ENCODE data around the gene TOX2.

TOX2 gene

DNA sequence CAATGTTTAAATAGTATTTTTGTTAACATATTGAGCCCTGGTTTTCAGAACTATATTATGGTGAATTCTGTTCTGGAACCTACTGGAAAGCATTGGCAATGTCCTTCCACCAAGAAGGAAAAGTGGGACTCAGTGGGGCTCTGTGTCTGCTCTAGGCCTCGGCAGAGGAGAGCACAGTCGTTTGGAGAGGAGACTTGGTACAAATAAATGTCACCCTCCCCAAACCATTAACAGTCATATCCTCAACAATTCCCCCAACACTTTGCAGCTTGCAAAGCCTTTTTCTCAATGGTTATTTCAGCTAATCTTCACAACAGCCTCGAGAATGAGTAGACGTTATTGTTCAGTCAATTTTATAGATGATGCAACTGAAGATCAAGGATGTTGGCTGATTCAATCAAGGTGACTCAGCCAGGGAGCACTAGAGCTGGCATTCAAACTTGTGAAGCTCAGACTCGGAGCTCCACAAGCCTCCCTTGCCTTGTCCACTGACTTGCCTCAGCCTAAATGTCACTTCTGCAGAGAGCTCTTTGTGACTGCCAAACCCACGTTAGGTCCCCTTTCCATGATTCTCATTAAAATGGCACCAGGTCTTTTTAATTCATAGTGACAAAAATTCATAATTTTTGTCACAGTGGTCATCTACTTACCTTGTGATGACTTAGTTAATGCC lies 60.6 kb downstream of the TOX2 start:
- H3K27ac ChIP-seq, result peak overlapping the region; percentile 41
- H3K36me3 ChIP-seq (replicated peaks), result no peaks in the 10 kb centered on the region
- DNase-seq, result peak; percentile 71
- in situ Hi-C loops (cut with HindIII; ENCODE audit: low pct_ligation_motif_present, low sequenced_read_pairs), result no loop called here
- no peak overlapping the region for H3K4me3 ChIP-seq (ENCODE audit: low read depth, low read length)
- H3K27me3 ChIP-seq (replicated peaks), result no peaks in the 10 kb centered on the region
- no peak for TF ChIP-seq CTCF (IDR thresholded peaks at IDR 0.05; ENCODE audit: low read depth, low read length, missing control alignments)

DNA sequence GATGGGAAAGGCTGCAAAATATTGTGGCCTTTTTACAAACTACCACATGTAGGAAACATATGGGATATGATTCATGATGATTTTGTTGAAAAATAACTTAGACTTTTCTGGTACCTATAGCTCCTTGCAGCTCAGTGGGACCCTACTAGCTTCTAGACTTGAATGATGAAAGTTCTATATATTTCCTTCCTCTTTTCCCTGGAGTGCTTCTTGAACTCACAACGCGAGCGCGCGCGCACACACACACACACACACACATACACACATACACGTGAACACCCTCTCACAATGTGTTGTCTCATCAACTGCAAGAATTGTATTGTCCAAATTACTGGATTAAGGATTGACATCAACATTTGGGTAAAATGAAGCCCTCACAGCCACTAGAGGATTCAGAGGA lies 61.9 kb downstream of the TOX2 start:
- in situ Hi-C loops (cut with HindIII; ENCODE audit: low pct_ligation_motif_present, low sequenced_read_pairs), result no loop called here
- Histone ChIP-seq H3K4me3 (ENCODE audit: low read depth, low read length) (no peak overlapping the region), H3K36me3 (replicated peaks) (no peaks in the 10 kb centered on the region), H3K27me3 (replicated peaks) (no peaks in the 10 kb centered on the region), H3K27ac (no peak overlapping the region)
- TF ChIP-seq CTCF (IDR thresholded peaks at IDR 0.05; ENCODE audit: low read depth, low read length, missing control alignments), result no peak
- DNase-seq, result no peak

DNA sequence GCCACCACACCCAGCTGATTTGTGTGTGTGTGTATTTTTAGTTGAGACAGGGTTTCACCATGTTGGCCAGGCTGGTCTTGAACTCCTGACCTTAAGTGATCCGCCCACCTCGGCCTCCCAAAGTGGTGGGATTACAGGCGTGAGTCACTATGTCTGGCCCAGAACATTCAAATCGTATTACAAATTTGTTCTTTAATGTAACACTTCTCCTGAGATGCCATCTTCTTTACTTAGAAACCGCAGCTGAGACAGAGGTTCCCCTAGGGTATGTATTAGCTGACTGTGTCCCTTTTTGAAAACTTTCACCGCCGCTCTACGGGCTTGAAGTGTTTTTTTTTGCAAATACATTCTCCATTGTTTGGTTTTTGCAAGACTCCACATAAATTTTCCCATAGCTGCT lies 62.6 kb downstream of the TOX2 start:
- H3K27ac ChIP-seq, result no peak overlapping the region
- in situ Hi-C loops (cut with HindIII; ENCODE audit: low pct_ligation_motif_present, low sequenced_read_pairs), result no loop called here

DNA sequence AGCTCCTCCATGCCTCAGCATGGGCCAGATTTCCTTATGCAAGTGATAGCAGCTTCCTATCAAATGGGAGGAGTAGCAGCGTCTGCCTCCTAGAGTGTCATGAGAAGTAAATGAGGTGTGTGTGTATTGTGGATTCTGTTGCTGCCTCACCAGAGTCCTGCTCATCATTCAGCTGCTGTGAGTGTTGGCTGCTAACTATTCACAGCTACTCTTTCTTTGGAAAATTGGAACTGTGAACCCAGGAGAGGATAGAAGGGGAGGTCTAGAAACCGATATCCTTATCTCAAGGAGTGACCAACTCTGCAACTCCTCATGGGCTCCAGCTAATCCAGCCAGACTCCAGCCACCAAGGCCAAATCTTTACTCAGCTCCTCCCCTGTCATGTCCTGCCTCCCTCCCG lies 63.3 kb downstream of the TOX2 start:
- in situ Hi-C loops (cut with HindIII; ENCODE audit: low pct_ligation_motif_present, low sequenced_read_pairs), result no loop called here
- Histone ChIP-seq H3K27me3 (replicated peaks) (no peaks in the 10 kb centered on the region), H3K27ac (no peak overlapping the region), H3K4me3 (ENCODE audit: low read depth, low read length) (no peak overlapping the region), H3K36me3 (replicated peaks) (no peaks in the 10 kb centered on the region)
- no peak for DNase-seq
- TF ChIP-seq CTCF (IDR thresholded peaks at IDR 0.05; ENCODE audit: low read depth, low read length, missing control alignments), result no peak

More for the DNA sequence above, 62.6 kb downstream of the TOX2 start:
- no peak for DNase-seq
- no peak for TF ChIP-seq CTCF (IDR thresholded peaks at IDR 0.05; ENCODE audit: low read depth, low read length, missing control alignments)
- Histone ChIP-seq H3K36me3 (replicated peaks) (no peaks in the 10 kb centered on the region), H3K4me3 (ENCODE audit: low read depth, low read length) (no peak overlapping the region), H3K27me3 (replicated peaks) (no peaks in the 10 kb centered on the region)

DNA sequence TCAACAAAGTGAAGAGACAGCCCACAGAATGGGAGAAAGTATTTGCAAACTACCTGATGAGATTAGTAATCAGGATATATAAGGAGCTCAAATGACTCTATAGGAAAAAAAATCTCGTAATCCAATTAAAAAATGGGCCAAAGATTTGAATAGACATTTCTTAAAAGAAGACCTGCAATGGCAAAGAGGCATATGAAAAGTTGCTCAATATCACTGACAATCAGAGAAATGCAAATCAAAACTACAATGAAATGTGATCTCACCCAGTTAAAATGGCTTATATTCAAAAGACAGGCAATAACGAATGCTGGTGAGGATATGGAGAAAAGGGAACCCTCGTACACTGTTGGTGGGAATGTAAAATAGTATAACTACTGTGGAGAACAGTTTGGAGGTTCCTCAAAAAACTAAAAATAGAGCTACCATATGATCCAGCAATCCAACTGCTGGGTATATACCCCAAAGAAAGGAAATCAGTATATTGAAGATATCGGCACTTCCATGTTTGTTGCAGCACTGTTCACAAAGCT lies 65.0 kb downstream of the TOX2 start:
- Histone ChIP-seq H3K36me3 (replicated peaks) (no peaks in the 10 kb centered on the region), H3K27ac (no peak overlapping the region), H3K4me3 (ENCODE audit: low read depth, low read length) (no peak overlapping the region), H3K27me3 (replicated peaks) (no peaks in the 10 kb centered on the region)
- no peak for DNase-seq
- no peak for TF ChIP-seq CTCF (IDR thresholded peaks at IDR 0.05; ENCODE audit: low read depth, low read length, missing control alignments)
- in situ Hi-C loops (cut with HindIII; ENCODE audit: low pct_ligation_motif_present, low sequenced_read_pairs), result no loop called here

DNA sequence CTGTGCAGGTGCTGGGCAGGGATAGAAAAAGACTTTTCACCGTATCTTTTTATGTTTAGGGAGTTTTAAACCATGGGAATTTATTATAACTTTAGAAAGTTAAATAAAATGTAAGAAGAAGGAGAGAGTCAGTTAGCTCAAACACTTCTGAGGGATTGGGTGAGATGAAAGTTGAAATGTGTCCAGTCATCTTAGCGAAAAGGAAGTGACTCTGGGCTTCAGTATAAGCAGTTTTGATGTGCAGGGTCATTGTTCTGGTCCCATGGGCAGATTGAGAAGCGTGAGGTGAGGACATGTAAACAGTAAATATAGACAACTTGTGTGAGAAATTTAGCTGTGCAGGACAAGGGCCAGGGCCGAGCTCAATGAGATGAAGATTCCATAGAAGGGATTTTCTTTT lies 66.9 kb downstream of the TOX2 start:
- H3K27ac ChIP-seq, result no peak overlapping the region
- TF ChIP-seq CTCF (IDR thresholded peaks at IDR 0.05; ENCODE audit: low read depth, low read length, missing control alignments), result no peak
- H3K27me3 ChIP-seq (replicated peaks), result no peaks in the 10 kb centered on the region
- in situ Hi-C loops (cut with HindIII; ENCODE audit: low pct_ligation_motif_present, low sequenced_read_pairs), result no loop called here
- H3K4me3 ChIP-seq (ENCODE audit: low read depth, low read length), result no peak overlapping the region
- no peaks in the 10 kb centered on the region for H3K36me3 ChIP-seq (replicated peaks)
- DNase-seq, result no peak
